Right lobe of liver (tissue), 4 donors: ENCODE measurements around the gene GAPDH.

Experiments
- CTCF ChIP-seq, 4 donors: fragments of 200-600 bp in 3 of 4; fragments of 450-650 bp in 1 of 4; IDR thresholded peaks; one replicate each; pipeline versions ENCODE4 v1.5.1 to v1.8.0; 2016 to 2022; ENCODE audit warnings: antibody characterized with exemption in 4 of 4, mild to moderate bottlenecking in 2 of 4
- POLR2A ChIP-seq: fragments of 450-650 bp; IDR thresholded peaks from one replicate; pipeline ENCODE4 v1.6.1; 2017; ENCODE audit warnings: antibody characterized with exemption, mild to moderate bottlenecking
- donor health status: DM: no; HTN: no; CAD: no.
- donor health status: DM: no; HTN: no; CAD: no.
- donor health status: DM: no; HTN: yes; CAD: no.

DNA sequence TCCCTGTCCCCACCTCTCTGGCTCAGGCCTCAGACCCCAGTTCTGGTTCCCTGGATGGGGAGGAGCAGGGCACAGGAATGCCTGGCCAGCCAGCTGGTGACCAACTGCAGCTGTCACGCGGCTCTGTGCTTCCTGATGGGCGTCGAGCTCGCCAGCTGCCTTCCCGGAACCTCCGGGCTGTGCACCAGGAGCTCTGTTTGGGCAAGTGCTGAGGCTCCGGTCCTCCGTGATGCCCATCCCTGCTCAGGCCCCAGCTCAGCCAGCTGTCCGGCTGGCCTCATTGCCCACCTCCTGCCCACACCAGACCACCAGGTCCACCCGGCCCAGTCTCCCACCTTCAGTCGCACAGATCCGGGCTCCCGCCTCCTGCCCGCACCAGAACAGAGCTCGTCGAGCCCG is 16.7 kb downstream of the GAPDH start:
- TF ChIP-seq CTCF (IDR thresholded peaks at IDR 0.05): no peak
- TF ChIP-seq POLR2A: no peak
